ENCODE data around the gene B4GALT1. TPM values are rescaled to one million over a fixed set of nuclear protein-coding genes. Genes with fewer than 3 reads are reported as not detected.

B4GALT1 gene
- total RNA-seq, 1 donor from 2014 or later = 60.2 TPM

DNA sequence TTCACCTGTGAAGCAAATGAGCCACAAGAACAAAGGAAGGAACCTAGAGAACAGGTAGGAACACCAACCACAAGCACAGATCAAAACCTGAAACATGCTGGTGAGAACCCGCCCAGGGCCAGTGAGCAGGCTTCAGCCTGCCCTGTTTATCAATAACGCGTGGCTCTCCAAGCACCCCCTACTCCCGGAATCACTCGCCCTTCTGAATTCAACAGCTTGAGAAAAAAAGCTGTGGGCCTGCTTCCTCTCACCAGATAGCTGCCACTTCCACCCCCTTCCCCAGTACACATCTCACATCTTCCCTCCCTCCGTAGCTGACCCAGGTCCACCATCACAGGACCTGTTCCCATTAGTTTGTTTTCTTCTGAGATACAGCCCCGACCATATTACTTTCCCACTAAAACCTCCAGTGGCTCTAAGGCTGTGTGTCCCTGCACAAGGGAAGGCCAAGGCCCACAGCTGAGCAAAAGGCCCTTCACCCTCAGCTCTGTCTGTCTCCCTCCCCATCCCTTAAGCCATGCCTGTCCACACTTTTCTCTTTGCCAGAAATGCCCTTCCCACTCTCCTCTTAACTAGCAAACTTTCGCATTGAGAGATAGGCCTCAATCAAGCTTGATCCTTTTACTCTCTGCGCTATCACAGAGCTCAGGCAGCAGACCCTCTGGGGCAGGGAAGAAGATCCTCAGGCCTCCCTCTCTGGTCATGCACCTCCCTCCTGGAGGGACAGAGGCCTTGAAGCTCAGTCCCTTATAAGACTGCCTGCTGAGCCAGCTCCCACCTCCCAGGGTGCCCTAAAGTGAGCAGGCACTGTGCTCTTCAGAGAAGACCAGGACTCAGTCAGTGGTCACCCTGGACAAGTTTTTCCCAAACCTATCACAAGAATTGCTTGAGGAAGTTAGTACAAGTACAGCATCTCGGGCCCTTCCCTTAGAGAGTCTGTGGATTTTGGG, 30.1 kb downstream of the B4GALT1 start:
- Mint-ChIP-seq H3K27me3 (ENCODE audit: low read depth) (no peaks in the 10 kb centered on the region), H3K4me3 (ENCODE audit: unreplicated experiment) (no peak overlapping the region), H3K4me1 (ENCODE audit: low read depth) (peaks cover 49% of the 10 kb centered on the region), H3K36me3 (ENCODE audit: low read depth) (peaks cover 9% of the 10 kb centered on the region), H3K9me3 (ENCODE audit: low read depth) (no peaks in the 10 kb centered on the region), H3K27ac (ENCODE audit: unreplicated experiment) (no peak overlapping the region)
- TF ChIP-seq, protein P1, sequence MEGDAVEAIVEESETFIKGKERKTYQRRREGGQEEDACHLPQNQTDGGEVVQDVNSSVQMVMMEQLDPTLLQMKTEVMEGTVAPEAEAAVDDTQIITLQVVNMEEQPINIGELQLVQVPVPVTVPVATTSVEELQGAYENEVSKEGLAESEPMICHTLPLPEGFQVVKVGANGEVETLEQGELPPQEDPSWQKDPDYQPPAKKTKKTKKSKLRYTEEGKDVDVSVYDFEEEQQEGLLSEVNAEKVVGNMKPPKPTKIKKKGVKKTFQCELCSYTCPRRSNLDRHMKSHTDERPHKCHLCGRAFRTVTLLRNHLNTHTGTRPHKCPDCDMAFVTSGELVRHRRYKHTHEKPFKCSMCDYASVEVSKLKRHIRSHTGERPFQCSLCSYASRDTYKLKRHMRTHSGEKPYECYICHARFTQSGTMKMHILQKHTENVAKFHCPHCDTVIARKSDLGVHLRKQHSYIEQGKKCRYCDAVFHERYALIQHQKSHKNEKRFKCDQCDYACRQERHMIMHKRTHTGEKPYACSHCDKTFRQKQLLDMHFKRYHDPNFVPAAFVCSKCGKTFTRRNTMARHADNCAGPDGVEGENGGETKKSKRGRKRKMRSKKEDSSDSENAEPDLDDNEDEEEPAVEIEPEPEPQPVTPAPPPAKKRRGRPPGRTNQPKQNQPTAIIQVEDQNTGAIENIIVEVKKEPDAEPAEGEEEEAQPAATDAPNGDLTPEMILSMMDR (IDR thresholded peaks at IDR 0.05) = no peak
- no peak for DNase-seq (ENCODE audit: low spot score)

DNA sequence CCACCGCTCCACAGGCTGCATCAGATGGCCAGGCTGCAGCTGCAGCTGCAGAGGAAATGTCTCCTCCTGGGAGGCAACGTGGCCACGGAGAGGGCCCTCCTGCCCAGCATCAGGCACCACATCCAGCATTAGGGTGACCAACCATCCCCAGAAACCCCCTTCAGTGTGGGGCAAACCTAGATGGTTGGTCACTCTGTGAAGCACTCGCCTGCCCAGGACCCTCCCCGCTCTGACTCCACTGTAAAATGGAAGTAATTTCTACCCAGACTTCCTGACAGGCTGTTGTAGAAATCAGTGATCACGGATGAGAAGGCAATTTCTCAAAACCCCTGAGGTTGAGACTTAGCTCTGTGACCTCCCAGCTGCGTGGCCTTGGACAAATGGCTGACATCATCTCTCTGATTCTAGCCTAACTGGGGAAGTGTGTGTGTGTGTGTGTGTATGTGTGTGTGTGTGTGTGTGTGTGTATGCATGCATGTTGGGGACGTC, 31.6 kb downstream of the B4GALT1 start:
- no peaks in the 10 kb centered on the region for H3K27me3 Mint-ChIP-seq (ENCODE audit: low read depth)
- no peak overlapping the region for H3K27ac Mint-ChIP-seq (ENCODE audit: unreplicated experiment)
- no peaks in the 10 kb centered on the region for H3K9me3 Mint-ChIP-seq (ENCODE audit: low read depth)
- H3K4me1 Mint-ChIP-seq (ENCODE audit: low read depth) = peaks cover 48% of the 10 kb centered on the region
- DNase-seq (ENCODE audit: low spot score) = no peak
- no peak overlapping the region for H3K4me3 Mint-ChIP-seq (ENCODE audit: unreplicated experiment)
- peaks cover 11% of the 10 kb centered on the region for H3K36me3 Mint-ChIP-seq (ENCODE audit: low read depth)
- TF ChIP-seq, protein P1 (IDR thresholded peaks at IDR 0.05) = no peak

DNA sequence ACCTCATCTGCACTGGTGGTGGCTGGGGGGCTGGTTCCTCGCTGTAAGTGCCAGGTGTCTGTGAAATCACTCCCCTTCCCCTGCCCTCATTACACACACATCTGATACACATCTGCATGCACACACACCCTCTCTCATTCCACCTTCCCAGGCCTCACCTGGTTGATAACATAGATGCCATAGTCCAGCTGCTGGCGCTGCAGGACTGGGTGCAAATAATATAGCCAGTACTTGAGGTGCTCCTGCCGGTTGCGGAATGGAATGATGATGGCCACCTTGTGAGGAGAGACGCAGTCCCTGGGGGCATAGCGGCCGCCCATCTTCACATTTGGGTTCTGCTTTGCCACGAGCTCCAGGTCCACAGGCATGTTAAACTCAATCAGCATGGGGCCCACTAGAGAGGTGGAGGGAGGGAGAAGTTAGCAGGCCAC, 32.1 kb downstream of the B4GALT1 start:
- Mint-ChIP-seq H3K4me3 (ENCODE audit: unreplicated experiment) (no peak overlapping the region), H3K4me1 (ENCODE audit: low read depth) (peaks cover 47% of the 10 kb centered on the region)

DNA sequence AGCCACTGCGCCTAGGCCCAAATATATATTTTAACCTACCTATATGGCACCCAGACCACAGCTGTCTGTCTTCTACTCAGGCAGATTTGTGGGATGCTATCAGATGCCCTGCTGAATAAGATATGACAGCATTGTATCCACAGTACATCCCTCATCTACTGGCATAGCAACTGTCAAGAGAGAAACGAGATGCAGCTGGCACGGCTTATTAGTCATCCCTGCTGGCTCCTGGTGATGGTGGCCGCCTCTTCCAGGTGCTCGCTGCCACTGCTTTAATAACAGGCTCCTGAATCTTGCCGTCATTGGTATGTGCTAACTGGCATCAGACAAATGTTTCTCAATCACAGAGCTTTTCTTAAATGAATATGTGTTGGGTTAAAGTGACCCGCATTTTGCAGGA, 34.0 kb downstream of the B4GALT1 start:
- Mint-ChIP-seq H3K4me1 (ENCODE audit: low read depth) (peaks cover 37% of the 10 kb centered on the region), H3K27ac (ENCODE audit: unreplicated experiment) (peak overlapping the region; percentile 45)
- DNase-seq (ENCODE audit: low spot score) = no peak

More for the DNA sequence above, 32.1 kb downstream of the B4GALT1 start:
- Mint-ChIP-seq H3K27ac (ENCODE audit: unreplicated experiment) (no peak overlapping the region), H3K9me3 (ENCODE audit: low read depth) (no peaks in the 10 kb centered on the region), H3K27me3 (ENCODE audit: low read depth) (no peaks in the 10 kb centered on the region), H3K36me3 (ENCODE audit: low read depth) (peaks cover 13% of the 10 kb centered on the region)
- DNase-seq (ENCODE audit: low spot score) = no peak
- TF ChIP-seq, protein P1 (IDR thresholded peaks at IDR 0.05) = no peak

More for the DNA sequence above, 34.0 kb downstream of the B4GALT1 start:
- no peaks in the 10 kb centered on the region for H3K27me3 Mint-ChIP-seq (ENCODE audit: low read depth)
- H3K4me3 Mint-ChIP-seq (ENCODE audit: unreplicated experiment) = no peak overlapping the region
- H3K36me3 Mint-ChIP-seq (ENCODE audit: low read depth) = peaks cover 21% of the 10 kb centered on the region
- no peaks in the 10 kb centered on the region for H3K9me3 Mint-ChIP-seq (ENCODE audit: low read depth)
- TF ChIP-seq, protein P1 (IDR thresholded peaks at IDR 0.05) = no peak

Measured in chondrocyte (in vitro differentiated cells).